Neutrophil (primary cell): ENCODE measurements around the gene PDE9A.

Source experiments
- H3K27ac ChIP-seq: fragments of 200-600 bp; sonication (generic); 2 replicates; pipeline ENCODE4 v1.5.1; 2016; ENCODE audit warnings: mild to moderate bottlenecking, moderate library complexity
- H3K27me3 ChIP-seq: fragments of 200-600 bp; sonication (generic); 2 replicates; pipeline ENCODE4 v1.6.0; 2016; ENCODE audit warnings: mild to moderate bottlenecking
- H3K36me3 ChIP-seq: fragments of 200-600 bp; sonication (generic); 2 replicates; pipeline ENCODE4 v1.5.1; 2017
- H3K4me1 ChIP-seq, 2 experiments: fragments of 200-600 bp in 1 of 2; sonication (generic) in 1 of 2; 1 replicate in 1 of 2; 2 replicates in 1 of 2; pipeline versions ENCODE4 v1.5.1 to v1.6.1; 2013 to 2016; ENCODE audit warnings: low read depth in 1 of 2, low read length in 1 of 2, mild to moderate bottlenecking in 1 of 2, moderate library complexity in 1 of 2; ENCODE audit not compliant: control insufficient read depth in 1 of 2, insufficient read depth in 1 of 2
- H3K4me3 ChIP-seq, 2 experiments: fragments of 200-600 bp in 1 of 2; sonication (generic) in 1 of 2; 1 replicate in 1 of 2; 2 replicates in 1 of 2; pipeline ENCODE4 v1.5.1; 2013 to 2016; ENCODE audit warnings: low read depth in 1 of 2, low read length in 1 of 2, mild to moderate bottlenecking in 1 of 2, moderate library complexity in 1 of 2
- H3K9me3 ChIP-seq: fragments of 200-600 bp; sonication (generic); 2 replicates; pipeline ENCODE4 v1.5.1; 2016
- CTCF ChIP-seq: fragments of 200-600 bp; sonication (generic); IDR thresholded peaks from 2 replicates; pipeline ENCODE4 v1.5.1; 2016; ENCODE audit warnings: antibody characterized with exemption

Gene PDE9A

DNA sequence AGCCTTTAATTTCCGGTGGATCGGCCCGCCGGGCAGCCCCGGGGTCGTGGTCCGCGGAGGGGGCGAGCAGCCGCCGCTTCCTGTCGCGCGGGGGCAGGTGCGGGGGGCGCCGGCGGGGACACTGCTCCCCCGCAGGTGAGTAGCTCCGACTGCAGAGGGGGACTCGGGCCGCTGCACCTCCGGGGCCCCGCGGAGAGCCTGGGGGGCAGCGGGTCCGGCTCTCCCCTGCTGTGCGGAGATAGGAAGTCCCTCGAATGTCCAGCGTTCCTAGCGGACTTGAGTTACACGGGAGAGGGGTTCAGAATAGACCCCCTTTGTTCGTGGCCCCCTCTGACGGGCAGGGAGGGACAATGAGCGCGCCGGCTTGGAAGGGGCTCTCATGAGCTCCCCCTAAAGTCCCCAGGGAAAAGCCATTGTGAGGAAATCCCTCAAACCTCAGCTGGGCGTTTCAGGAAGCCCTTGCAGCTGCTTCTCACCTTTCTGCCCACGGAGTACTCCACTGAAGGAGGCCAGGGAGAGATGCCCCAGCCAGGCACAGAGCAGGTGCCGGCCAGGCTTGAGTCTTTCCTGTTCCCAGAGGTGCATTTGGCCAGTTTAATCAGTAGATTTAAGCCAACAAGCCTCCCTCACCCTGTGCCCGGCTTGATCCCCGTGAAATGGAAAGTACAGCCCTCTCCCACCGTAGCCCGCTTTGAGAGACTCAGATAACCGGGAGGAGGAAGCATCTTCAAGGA lies 925 bp downstream of the PDE9A start:
- no peaks in the 10 kb centered on the region for H3K36me3 ChIP-seq
- peaks cover 90% of the 10 kb centered on the region for H3K27me3 ChIP-seq
- H3K27ac ChIP-seq: no peak overlapping the region
- no peak for TF ChIP-seq CTCF
- H3K4me3 ChIP-seq: no peak overlapping the region
- H3K9me3 ChIP-seq: no peaks in the 10 kb centered on the region
- H3K4me1 ChIP-seq: peaks cover 0 to 7% of the 10 kb centered on the region in 2 experiments

DNA sequence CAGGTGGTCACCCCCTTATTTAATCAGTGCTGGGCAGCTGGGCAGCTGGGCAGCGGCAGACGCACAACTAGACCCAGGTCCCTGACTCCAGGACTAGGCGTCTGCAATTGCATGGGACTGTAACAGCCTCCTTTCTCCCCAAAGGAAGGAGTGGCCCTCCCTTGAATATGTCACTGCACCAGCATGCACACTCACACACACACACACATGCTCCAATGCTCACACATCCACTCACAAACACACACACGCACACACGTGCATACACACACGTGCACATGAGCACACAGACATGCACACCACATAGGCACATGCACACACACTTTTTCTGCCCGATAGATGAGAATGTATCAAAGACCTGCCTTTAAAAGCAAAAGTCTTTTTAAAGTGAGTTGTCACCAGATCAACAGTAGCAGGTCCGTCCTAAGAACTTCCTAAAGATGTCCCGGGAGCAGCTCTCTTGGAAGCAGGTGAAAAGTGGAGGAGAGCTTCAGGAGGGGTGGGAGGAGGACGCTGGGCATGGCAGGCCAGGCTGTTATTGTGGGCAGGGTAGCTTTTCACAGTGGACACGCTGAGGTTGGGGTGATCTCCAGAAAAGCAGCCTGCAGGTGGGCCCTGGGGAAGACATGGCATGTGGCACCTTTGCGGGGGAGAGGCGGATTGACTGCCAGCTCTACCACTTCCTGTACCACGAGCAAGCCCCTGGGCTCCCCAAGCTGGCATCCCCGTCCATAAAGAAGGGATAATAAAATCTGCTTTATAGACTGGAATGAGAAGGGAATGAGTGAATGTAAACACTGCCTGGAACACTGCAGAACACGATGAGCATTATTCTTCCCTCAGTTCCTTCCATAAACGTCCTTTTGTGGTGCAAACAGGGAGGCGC lies 1.7 kb downstream of the PDE9A start:
- H3K36me3 ChIP-seq: no peaks in the 10 kb centered on the region
- peaks cover 0 to 7% of the 10 kb centered on the region in 2 experiments for H3K4me1 ChIP-seq
- H3K27ac ChIP-seq: no peak overlapping the region
- no peak overlapping the region for H3K4me3 ChIP-seq
- TF ChIP-seq CTCF: no peak
- peaks cover 98% of the 10 kb centered on the region for H3K27me3 ChIP-seq
- H3K9me3 ChIP-seq: no peaks in the 10 kb centered on the region

GRCh38 chr21:42655796-42656770 lies 2.7 kb downstream of the PDE9A start:
- no peak for TF ChIP-seq CTCF
- Histone ChIP-seq H3K4me1 (peaks cover 0 to 7% of the 10 kb centered on the region in 2 experiments), H3K27ac (no peak overlapping the region), H3K9me3 (no peaks in the 10 kb centered on the region), H3K27me3 (peaks cover 91% of the 10 kb centered on the region), H3K4me3 (no peak overlapping the region), H3K36me3 (no peaks in the 10 kb centered on the region)

- peaks cover 83% of the 10 kb centered on the region for H3K27me3 ChIP-seq
- TF ChIP-seq CTCF: no peak
- no peaks in the 10 kb centered on the region for H3K9me3 ChIP-seq
- no peaks in the 10 kb centered on the region for H3K36me3 ChIP-seq
- peaks cover 0 to 7% of the 10 kb centered on the region in 2 experiments for H3K4me1 ChIP-seq
- no peak overlapping the region for H3K4me3 ChIP-seq
- H3K27ac ChIP-seq: no peak overlapping the region
These were observed 3.5 kb downstream of the PDE9A start for GRCh38 chr21:42656872-42657271.

DNA sequence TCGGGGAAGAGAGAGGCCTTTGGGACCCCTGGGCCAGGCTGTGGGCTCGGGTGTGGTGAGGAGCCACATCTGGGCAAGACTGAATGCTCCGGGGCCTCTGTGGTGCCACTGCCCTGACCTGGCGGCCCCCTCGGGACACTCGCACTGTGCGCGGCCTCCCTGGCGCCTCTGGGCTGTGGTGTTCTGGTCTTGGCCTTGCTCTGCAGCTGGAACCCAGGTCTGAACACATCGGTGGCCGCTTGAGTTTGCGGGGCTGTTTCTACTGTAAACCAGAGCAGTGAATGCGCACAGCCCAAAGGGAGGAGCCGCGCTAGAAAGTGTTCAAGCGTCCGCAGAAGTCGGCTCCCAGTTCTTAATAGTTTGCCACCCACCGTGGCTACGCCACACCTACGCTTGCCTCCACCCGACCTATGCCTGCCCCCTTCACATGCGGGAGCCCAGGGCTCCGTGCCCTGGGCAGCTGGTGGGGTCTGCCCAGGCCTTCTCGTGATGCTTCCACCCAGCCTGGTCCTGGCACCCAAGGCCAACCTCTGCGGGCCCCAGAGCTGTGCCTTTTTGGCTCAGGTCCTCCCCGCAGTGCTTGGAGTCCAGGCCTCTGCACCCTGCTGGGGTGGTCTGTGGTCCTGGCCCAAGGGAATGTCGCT lies 4.4 kb downstream of the PDE9A start:
- TF ChIP-seq CTCF: no peak
- H3K4me1 ChIP-seq: peaks cover 0 to 7% of the 10 kb centered on the region in 2 experiments
- no peaks in the 10 kb centered on the region for H3K36me3 ChIP-seq
- H3K27me3 ChIP-seq: peaks cover 74% of the 10 kb centered on the region
- no peak overlapping the region for H3K4me3 ChIP-seq
- H3K27ac ChIP-seq: no peak overlapping the region
- H3K9me3 ChIP-seq: no peaks in the 10 kb centered on the region
